Lower leg skin (tissue), 4 donors: Measurements from ENCODE around the gene CLCNKB. TPM values are rescaled to one million over a fixed set of nuclear protein-coding genes. Genes with fewer than 3 reads are reported as not detected.

ENCODE experiments used
- DNase-seq, 2 donors: peaks; one replicate each; pipeline ENCODE4 v3.0.0-alpha.2; 2019; ENCODE audit warnings: low spot score in 2 of 2
- H3K4me3 ChIP-seq: fragments of 200-600 bp; sonication (generic); 2 replicates; pipeline ENCODE4 v1.5.1; 2017; ENCODE audit warnings: mild to moderate bottlenecking, low read depth; ENCODE audit not compliant: poor library complexity, severe bottlenecking
- POLR2A ChIP-seq, 2 donors: fragments of 450-650 bp; IDR thresholded peaks; one replicate each; pipeline ENCODE4 v1.6.1; 2016 to 2017; ENCODE audit warnings: antibody characterized with exemption in 2 of 2, mild to moderate bottlenecking in 1 of 2, moderate library complexity in 1 of 2
- WGBS, 2 donors: methylation state at CpG; one replicate each; pipeline ENCODE4 v1.1.5; 2018; 5-methylcytosine and 5-hydroxymethylcytosine counted together
- intact Hi-C: fragments of 100-400 bp; cut with DNase I; formaldehyde crosslinking; loops from one replicate; pipeline ENCODE4 v1.15.0; 2023; ENCODE audit warnings: low total_unique reads
- total RNA-seq, 4 donors: library from RNA; depleted of rRNA; stranded (reverse); fragments of >200 nt; gene quantifications; one replicate each; pipeline ENCODE4 v1.1.0, GENCODE V29; 2016
- TF ChIP-seq, protein P1 (sequence below), 3 donors: fragments of 450-650 bp; IDR thresholded peaks; one replicate each; pipeline ENCODE4 v1.5.1; 2016; ENCODE audit warnings: antibody characterized with exemption in 3 of 3, mild to moderate bottlenecking in 3 of 3, moderate library complexity in 2 of 3

Gene CLCNKB
- total RNA-seq, 4 donors from 2014 or later: 0.26 TPM; not detected in 3

DNA sequence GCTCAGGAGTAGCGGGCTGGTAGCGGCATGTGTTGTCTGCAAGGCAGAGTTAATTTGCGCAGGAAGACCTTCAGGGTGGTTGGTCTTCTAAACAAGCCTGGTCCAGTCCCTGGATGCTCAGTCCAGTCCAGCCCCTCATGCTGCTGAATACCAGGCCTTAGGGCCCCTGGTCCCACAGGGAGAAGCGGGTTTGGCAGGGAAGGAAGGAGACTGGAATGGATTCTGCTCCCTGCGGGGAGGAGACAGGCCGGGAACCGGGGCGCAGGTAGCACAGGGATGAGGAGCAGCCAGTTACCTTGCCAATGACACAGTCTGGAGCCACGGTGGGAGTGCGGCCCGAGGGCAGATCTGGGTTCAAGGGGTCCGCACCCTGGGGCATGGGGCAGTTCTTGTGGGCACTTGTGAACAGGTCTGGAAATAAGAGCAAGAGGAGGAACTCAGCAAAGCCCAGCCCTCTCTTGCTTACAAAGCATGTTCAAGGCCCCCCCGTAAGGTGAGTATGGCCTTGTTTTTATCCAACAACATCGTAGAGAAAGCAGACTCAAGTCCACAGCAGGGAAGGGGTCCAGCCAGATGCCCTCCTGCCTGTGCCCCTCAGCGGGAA is 19.7 kb downstream of the CLCNKB start:
- H3K4me3 ChIP-seq: no peak overlapping the region
- intact Hi-C loops: no loop called here
- no peak for DNase-seq
- TF ChIP-seq, protein P1, sequence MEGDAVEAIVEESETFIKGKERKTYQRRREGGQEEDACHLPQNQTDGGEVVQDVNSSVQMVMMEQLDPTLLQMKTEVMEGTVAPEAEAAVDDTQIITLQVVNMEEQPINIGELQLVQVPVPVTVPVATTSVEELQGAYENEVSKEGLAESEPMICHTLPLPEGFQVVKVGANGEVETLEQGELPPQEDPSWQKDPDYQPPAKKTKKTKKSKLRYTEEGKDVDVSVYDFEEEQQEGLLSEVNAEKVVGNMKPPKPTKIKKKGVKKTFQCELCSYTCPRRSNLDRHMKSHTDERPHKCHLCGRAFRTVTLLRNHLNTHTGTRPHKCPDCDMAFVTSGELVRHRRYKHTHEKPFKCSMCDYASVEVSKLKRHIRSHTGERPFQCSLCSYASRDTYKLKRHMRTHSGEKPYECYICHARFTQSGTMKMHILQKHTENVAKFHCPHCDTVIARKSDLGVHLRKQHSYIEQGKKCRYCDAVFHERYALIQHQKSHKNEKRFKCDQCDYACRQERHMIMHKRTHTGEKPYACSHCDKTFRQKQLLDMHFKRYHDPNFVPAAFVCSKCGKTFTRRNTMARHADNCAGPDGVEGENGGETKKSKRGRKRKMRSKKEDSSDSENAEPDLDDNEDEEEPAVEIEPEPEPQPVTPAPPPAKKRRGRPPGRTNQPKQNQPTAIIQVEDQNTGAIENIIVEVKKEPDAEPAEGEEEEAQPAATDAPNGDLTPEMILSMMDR (IDR thresholded peaks at IDR 0.05): no peak
- no peak for TF ChIP-seq POLR2A (IDR thresholded peaks at IDR 0.05)
- WGBS, 2 donors: 88 to 91% methylated on average over 15 of the region's 15 CpGs

DNA sequence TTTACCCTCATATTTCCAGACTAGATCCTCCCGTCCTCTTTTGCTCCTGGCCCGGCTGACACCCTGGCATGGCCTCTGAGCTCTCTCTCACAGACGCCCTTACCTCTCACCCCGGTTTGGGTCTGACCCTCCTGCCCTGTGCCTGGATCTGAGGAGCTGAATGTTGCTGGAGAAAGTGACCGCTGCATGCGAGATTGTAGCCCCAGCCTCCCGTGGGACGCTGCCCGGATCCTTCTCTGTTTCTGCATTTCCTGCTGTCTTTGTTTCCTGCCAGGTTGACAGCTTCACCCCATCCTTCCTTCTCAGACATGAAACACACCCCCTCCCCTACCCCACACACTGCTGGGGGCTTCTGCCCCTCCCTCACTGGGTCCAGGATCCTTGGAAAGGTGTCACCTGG is 20.3 kb downstream of the CLCNKB start:
- TF ChIP-seq POLR2A (IDR thresholded peaks at IDR 0.05): no peak
- TF ChIP-seq, protein P1 (IDR thresholded peaks at IDR 0.05): no peak
- no peak for DNase-seq
- WGBS, 2 donors: 59 to 71% methylated on average over 9 of the region's 9 CpGs
- intact Hi-C loops: no loop called here
- H3K4me3 ChIP-seq: no peak overlapping the region

DNA sequence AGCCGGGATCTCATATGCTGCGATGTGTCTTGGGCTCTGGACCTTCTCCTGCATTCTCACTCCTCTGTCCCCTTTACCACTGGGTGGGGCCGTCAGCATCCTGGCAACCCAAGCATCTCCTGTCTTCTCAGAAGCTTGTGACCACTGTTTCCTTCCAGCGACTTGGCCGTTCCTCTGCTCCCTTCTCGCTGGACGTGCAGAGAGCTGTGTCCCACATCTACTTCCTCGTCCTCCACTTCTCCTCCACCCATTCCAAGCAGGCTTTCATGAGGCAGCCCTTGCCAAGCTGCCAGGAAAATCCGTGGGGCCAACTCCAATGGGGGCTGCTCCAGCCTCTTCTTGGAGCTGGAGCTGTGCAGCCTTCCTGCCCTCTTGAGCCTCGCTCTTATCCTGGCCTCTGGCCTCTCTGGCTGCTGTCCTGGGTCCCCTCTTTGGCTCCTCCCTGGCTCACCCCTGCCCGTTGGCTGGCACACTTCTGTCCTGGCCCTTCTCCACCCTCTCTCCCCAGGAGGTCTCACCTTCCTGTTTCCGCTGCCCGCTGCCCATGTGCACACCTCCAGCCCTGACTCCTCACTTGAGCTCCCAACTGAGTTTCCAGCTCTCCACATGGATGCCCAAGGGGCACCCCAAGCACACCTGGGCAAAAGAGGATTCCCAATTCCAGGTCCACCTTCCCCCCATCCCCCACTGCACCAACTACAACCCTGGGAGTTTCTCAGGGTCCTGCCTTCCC is 21.1 kb downstream of the CLCNKB start:
- peak in 1 of 2 donors; percentile 65 for DNase-seq
- TF ChIP-seq, protein P1 (IDR thresholded peaks at IDR 0.05): no peak
- no peak for TF ChIP-seq POLR2A (IDR thresholded peaks at IDR 0.05)
- intact Hi-C loops: no loop called here
- 49 to 58% methylated on average over 13 of the region's 13 CpGs for WGBS, 2 donors
- H3K4me3 ChIP-seq: no peak overlapping the region

DNA sequence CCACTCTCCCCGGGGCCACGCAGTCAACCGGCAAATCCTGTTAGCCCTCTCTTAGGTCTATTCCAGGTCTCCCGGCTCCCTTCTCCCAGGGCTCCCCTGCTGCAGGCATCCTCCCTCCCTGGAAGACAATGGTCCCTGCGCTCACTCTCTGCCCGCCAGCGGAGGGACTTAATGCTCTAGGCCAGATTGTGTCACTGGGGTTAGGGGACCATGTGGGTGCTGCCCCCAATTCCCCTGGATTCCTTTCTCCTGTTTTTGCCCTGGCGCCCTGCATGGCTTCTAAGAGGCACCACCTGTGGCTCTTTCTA is 21.6 kb downstream of the CLCNKB start:
- intact Hi-C loops: no loop called here
- H3K4me3 ChIP-seq: no peak overlapping the region

DNA sequence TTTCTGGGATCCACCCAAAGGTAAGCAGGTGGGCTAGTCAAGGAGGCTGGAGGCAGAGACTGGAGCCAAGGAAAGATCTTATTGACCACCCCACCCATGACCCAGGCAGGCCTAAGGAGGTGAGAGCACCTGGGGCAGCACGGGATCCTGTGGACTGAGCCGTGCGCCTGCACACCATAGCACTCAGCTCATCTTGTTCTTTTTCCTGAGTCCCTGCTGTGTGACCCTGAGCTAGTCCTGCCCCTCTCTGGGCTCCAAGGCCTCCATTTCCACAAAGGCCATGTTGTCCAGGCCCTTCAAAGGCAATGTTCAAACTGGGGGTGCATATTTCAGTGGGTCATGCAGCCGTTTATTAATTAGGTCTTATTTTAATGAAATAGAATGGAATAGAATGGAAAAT is 22.7 kb downstream of the CLCNKB start:
- TF ChIP-seq, protein P1 (IDR thresholded peaks at IDR 0.05): no peak
- TF ChIP-seq POLR2A (IDR thresholded peaks at IDR 0.05): no peak
- 84 to 85% methylated on average over 4 of the region's 4 CpGs for WGBS, 2 donors
- intact Hi-C loops: no loop called here
- DNase-seq: no peak
- no peak overlapping the region for H3K4me3 ChIP-seq

More for the DNA sequence above, 21.6 kb downstream of the CLCNKB start:
- TF ChIP-seq POLR2A (IDR thresholded peaks at IDR 0.05): no peak
- TF ChIP-seq, protein P1 (IDR thresholded peaks at IDR 0.05): no peak
- WGBS, 2 donors: 72 to 73% methylated on average over 8 of the region's 8 CpGs
- DNase-seq: no peak
